ENCODE results near the gene GNRHR.

Gene GNRHR

GRCh38 chr4:67718848-67719247 lies 35.3 kb downstream of the GNRHR start:
- TF ChIP-seq ZBTB7A (IDR thresholded peaks at IDR 0.05; ENCODE audit: low read depth) (no peak), TAF1 (IDR thresholded peaks at IDR 0.05; ENCODE audit: low read depth) (no peak), REST (IDR thresholded peaks at IDR 0.05; ENCODE audit: low read depth) (no peak), NFIC (IDR thresholded peaks at IDR 0.05) (no peak), EP300 (IDR thresholded peaks at IDR 0.05; ENCODE audit: borderline replicate concordance) (no peak)

- no peak for TF ChIP-seq NFIC (IDR thresholded peaks at IDR 0.05)
- no peak for TF ChIP-seq USF1 (IDR thresholded peaks at IDR 0.05)
- no peak for TF ChIP-seq RAD21 (IDR thresholded peaks at IDR 0.05; ENCODE audit: low read depth)
- TF ChIP-seq CREB1 (IDR thresholded peaks at IDR 0.05; ENCODE audit: low read depth): no peak
These were observed 36.6 kb downstream of the GNRHR start for GRCh38 chr4:67717586-67717985.

- TF ChIP-seq REST (IDR thresholded peaks at IDR 0.05; ENCODE audit: low read depth): no peak
- TF ChIP-seq FOXM1 (IDR thresholded peaks at IDR 0.05; ENCODE audit: borderline replicate concordance, low read depth): no peak
- TF ChIP-seq ZBTB7A (IDR thresholded peaks at IDR 0.05; ENCODE audit: low read depth): no peak
- no peak for TF ChIP-seq TCF12 (IDR thresholded peaks at IDR 0.05; ENCODE audit: low read depth)
These were observed 39.2 kb downstream of the GNRHR start for GRCh38 chr4:67714955-67715354.

GRCh38 chr4:67714248-67714583 lies 40.0 kb downstream of the GNRHR start:
- TF ChIP-seq USF1 (IDR thresholded peaks at IDR 0.05): no peak

GRCh38 chr4:67713529-67714247 lies 40.5 kb downstream of the GNRHR start:
- no peak for TF ChIP-seq REST (IDR thresholded peaks at IDR 0.05; ENCODE audit: low read depth)
- TF ChIP-seq NFIC (IDR thresholded peaks at IDR 0.05): no peak
- TF ChIP-seq EGR1 (IDR thresholded peaks at IDR 0.05): no peak
- no peak for TF ChIP-seq MAX (IDR thresholded peaks at IDR 0.05)
- TF ChIP-seq TEAD4 (IDR thresholded peaks at IDR 0.05): no peak
- TF ChIP-seq TAF1 (IDR thresholded peaks at IDR 0.05; ENCODE audit: low read depth): no peak
- no peak for TF ChIP-seq CEBPB (IDR thresholded peaks at IDR 0.05)
- TF ChIP-seq EP300 (IDR thresholded peaks at IDR 0.05; ENCODE audit: borderline replicate concordance): no peak
- TF ChIP-seq TCF12 (IDR thresholded peaks at IDR 0.05; ENCODE audit: low read depth): no peak

All from Ishikawa (cell line).